NCI-H1048 (cell line): ENCODE measurements around the gene ELMO1.

Source experiments
- DNase-seq: peaks from one replicate; lab custom pipeline; 2025; lab: John Stamatoyannopoulos, UW

The ELMO1 gene

DNA sequence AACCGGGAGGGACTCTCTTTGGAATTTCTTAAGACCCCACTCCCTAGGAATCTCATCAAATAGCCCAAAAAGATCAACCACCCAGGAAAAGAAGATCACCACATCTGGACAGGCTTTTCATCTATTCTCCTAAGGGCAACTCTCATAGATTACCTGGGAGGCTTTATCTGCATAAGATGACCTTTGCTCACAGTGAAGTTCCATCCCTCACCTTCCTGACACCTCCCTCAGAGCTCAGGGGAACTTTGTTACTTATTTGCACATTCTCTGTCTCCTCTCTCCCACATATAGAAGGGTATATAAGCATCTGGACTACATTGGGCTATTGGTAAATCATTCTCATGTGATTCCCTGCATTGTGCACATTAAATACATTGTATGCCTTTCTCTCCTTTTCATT lies 80.1 kb downstream of the ELMO1 start:
- DNase-seq: no peak

DNA sequence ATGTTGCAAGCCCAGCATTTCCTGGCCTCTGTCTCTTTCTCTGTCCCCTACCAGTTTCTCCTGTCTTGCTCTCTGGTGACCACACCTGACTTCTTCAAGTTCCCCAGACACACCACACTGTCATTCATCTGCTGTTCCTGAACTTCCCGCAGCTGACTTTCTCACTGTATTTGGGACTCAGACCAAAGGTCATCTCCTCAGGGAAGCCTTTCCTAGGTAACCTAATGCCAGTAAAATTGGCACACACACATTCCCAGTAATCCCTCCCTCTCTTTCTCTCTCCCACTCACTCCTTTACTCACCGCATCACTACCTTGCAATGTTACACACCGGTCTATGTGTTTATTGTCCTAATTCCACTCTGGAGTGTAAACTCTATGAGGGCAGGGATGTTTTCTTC lies 81.7 kb downstream of the ELMO1 start:
- DNase-seq: no peak

DNA sequence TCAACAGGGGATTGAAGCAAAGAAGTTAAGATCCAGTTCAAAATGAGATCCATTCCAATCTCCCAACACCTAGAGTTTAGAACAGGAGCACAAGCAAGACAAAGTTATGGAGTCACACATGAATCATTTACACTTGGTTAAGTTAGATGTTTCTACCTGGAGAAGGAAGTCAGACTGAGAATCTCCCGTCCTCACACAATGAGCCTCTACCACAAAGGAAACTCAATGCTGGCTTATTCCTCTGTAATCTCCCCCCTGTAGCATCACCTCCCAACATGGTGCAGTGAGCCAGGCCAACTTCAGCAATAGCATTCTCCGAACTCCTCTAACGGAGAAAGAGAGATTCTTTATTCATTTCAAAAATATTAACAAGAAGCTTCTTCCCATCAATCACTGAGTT lies 82.2 kb downstream of the ELMO1 start:
- no peak for DNase-seq

DNA sequence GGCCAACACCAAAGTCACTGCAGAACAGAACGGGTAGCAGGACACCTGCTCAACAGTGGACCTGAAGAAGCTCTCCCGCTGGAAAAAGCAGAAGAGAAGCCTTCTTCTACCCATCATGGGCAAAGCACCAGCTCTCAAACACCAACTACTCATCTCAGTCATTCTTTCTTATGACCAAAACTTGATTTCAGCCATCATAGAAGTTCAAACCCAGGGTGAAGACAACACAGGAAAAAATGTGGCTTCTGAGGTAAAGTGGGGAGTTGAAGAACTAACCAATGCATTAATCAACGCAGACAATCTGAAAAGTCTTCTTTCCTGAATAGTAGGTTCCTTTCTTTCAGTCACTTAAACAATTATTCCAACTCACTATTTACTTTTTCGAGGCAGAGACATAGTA lies 83.3 kb downstream of the ELMO1 start:
- DNase-seq: no peak

DNA sequence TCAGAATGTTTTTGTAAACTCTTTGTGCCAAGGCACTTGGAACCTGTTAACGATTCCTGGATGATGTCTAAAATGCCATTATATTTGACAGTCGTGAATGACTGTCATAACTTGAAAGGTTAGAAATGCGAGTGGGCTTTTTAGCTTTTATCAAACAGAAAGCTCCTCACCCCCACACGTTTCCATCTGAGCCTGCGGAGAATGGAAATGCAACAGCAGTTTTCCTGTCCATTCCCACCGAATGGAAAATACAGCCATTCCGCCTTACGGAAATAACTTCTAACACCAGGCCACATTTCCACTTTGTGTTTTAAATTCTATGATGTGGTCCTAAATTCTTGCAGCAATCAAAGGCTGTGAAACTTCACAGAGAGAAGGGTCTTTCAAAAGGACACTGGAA lies 83.8 kb downstream of the ELMO1 start:
- DNase-seq: no peak

DNA sequence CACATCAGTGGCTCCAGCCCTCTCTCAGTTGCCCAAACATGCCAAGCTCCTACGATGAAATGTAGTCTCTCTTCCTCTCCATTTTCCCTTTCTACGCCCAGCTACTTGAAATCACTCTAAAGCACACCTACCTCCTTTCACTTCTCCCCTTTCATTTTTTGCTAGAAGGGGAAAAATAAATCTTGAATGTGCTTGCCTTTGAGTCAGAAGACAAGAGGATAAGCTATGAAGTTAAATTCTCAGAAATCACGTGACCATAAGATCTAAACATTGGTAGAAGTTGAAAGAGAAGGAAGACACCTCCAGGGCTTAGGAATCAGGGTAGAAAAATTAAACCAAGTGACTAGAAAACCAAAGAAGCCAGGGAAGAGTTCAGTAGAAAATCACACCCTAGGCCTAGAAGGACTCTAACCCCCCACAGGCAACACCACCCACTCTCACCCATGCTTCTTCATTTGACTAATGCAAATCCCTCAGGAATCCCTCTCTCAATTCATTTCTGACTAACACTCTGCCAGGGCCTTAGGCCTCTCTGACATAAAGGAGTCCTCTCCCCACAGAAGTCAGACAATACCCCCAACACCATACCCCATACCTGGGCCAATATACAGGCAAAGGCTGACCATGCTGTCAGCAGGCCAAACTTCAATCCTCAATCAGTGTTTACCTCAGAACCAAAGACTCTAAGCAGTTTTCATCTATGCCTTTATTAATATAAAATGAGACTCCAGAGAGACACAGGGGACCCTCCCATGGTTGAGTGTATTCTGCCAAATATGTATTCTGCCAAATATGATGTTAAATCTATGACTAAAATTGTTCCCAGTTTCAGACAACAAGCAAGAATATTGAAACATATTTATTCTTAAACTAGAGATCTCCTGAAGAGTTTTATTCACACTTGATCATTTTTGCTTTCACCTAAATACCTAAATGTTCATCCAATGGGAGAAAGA lies 84.8 kb downstream of the ELMO1 start:
- DNase-seq: no peak

DNA sequence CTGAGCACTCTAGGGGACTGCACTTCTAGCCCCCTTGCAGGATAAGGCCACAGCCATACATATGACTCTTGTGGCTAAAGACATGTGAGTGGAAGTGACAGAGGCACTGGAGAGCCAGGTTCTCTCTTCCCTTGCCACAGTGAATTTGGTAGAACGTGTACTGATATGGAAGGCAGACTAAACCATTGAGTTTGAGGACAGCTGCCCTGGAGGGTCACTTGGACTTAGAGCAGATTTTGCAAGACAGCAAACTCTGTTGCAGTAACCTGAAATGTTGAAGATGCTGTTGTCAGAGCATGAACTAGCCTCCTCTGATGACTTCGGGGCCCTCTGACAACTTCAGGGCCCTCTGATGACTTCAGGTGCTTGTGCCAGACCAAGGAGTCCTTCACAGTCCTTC lies 85.9 kb downstream of the ELMO1 start:
- DNase-seq: no peak

DNA sequence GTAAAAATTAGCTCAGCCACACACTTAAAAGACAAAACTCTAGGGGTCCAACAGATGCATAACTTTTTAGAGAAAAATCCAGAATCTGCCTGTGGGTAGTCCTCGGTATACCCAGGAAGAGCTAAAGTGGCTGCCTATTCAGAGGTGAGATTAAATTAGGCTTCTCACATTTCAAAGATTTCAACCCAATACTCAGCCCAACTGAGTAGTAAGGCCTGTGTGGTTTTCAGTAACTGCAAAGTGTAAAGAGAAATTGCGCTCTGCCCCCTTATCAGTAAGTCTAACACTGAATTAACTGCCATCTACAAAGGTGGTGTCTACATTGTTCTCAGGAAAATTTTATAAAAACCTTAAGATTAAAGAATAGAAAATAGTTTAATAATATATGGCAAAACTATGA lies 88.2 kb downstream of the ELMO1 start:
- DNase-seq: no peak

DNA sequence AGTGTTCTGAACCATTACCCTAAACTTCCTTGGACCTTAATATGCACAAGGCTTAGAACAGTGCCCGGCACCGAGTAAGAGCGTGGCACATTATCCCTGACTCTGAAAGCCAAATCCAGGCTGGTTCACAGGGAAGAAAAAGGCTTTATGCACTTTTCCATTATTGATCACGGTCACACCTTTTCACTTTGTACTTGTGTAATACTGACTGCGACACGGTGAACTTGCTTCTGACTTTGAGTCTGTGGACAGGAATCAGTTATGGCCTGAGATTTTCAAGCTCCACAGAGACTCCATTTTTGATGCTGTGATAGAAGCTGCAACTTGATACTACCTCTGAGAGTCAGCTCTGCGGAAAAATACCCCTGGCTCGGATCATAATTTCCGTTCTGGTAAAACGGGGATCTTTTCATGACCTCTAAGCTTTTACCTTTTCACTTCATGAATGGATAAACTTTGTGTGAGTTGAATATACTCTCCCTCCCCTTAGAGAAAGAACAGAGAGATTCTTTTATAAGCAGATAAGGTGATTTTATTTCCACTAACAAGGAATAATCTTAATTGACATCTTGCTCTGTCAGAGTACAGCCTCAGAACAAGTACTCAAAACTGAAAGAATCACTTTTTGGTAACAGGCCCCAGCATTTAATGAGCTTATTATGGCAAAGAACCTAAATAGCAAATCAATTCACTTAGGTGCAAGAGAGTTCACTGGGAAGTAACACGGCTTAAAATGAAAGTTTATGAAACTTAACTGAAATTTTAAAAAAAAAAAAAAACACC lies 88.8 kb downstream of the ELMO1 start:
- DNase-seq: no peak

DNA sequence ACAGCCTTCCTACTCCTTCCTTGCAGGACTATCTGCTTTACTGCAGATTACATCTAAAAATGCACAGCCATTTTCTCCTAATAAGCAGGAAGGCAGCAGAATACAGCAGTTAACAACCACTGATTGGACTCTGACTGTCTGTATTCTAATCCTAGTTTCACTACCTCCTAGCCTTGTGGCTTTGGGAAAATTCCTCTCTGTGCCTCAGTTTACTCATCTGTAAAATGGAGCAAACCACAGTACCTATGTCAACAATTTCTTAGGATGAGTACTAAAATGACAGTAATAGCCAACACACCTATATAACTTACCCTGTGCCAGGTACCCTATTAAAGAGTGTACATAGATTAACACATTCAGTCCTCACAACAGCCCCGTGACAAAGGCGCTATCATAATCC lies 89.5 kb downstream of the ELMO1 start:
- no peak for DNase-seq

DNA sequence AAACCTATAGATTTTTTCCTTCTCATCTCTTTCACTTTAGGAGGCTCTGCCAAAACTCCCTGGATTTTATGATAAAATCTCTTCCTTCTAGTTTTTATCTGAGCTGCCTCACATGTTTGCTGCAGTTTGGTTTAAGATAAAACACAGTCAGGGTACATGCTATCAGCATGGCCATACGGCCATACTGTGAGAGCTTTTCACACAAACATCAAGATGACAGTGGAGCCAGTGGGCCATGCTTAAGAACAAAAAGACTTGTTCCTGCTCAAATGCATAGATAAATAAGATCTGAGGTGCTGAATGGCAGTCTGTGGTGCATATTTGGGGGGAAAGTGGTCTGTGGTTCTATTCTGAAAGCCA lies 91.0 kb downstream of the ELMO1 start:
- DNase-seq: no peak

DNA sequence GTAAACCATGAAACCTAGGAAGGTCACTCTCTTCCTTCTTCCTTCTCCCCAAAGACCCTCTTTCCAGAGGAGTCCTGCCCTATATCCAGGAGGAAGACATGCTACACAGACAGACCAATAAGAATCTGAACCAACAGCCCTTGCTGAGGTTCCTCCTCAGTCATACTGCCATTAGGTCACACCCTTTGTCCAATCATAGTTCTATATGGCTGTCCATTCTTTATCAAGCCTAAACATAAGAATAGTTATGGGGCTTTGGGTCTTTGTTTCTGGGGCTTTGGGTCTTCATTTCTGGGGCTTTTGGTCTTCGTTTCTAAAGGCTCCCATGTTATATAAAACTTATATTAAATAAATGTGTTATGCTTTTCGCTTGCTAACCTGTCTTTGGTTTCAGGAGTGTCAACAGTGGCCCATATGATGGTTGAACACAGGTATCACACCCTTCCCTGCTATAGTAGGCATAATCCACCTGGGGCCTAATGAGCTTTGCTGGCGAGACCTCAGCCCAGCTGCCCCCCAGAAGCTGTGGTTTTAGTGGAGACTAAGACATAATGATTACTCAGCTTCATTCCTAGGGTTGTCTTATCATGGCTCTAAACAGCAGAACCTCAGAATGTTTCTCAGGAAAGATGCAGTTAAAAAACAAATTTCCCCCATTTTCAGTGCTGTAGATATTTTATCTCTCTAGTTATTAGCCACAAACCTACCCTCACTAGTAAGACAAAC lies 91.6 kb downstream of the ELMO1 start:
- no peak for DNase-seq

DNA sequence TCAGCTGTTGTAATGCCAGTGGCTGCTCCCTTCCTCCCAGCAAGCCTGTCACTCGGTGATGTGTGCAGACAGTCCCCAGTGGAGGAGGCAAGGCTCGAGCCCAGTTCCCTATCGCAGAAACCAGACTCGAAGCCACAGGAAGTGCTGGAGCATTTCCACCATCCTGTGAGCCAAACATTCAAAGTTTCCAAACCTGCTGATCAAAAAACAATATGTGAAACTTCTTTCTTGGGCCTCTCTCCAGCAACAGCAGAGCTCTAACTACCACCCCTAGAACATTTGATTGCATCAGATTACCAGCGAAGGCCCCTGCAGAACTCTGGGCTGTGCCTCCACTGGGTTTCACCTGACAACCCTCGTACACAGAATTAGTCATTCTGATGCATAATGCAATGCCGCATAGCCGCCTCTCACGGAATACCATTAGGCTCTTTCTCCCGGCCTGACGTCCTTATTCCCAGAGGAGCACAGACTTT lies 94.0 kb downstream of the ELMO1 start:
- no peak for DNase-seq

DNA sequence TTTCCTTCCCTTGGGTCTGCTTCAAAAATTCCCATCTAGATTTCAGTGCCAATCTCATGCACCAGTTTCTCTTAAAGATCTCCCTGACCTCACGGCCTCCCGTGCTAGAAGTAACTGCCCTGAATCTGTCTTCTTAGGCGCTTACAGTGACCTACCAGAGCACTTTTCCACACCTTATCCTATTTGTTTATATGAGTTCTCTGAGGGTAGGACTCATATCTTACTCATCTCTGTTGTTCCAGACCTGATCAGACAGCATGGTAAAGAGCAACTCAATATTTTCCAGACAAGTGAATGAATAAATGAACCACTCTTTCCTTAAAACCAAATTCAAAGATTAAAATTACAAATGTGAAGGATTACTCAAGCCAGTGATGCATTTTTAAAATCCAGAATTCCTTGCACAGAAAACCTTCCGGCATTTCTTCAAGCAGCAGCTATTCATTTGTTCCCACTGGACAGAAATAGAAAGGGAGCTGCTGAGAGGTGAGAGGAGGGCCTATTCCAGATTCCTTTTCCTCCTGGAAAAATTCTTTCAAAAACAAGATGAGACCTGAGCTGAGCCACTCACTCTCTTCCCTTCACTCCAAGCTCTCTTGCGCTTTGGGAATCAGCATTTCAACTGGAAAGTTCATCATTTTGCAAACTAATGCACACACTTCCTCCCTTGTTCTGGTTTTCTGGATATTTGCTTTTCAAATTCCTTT lies 94.6 kb downstream of the ELMO1 start:
- no peak for DNase-seq

DNA sequence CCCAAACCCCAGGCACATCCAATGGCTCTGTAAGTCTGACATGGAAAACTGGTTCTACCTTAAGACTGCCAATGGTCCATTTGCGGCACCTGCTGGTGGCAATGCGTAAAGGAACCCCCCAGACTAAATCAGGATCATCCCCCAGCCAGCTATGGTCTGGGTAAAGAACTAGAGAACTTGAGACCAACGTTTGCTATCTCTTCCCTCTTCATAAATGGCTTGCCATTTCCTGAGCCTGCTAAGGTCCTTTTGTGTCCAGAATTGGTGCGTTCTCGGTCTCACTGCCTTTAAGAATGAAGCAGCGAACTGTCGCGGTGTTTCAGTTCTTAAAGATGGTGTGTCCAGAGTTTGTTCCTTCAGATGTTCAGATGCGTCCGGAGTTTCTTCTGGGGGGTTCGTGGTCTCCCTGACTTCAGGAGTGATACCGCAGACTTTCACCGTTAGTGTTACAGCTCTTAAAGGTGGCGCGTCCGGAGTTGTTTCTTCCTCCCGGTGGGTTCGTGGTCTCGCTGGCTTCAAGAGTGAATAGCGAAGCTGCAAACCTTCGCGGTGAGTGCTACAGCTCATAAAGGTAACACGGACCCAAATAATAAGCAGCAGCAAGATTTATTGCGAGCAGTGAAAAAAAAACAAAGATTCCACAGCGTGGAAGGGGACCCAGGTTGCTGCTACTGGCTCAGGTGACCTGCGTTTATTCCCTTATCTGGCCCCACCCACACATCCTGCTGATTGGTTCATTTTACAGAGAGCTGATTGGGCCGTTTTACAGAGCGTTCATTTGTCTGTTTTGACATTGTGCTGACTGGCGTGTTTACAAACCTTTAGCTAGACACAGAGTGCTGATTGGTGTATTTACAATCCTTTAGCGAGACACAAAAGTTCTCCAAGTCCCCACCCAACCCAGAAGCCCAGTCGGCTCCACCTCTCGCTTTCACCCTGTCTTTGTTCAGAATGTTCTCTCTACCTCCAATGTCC lies 95.4 kb downstream of the ELMO1 start:
- DNase-seq: no peak

DNA sequence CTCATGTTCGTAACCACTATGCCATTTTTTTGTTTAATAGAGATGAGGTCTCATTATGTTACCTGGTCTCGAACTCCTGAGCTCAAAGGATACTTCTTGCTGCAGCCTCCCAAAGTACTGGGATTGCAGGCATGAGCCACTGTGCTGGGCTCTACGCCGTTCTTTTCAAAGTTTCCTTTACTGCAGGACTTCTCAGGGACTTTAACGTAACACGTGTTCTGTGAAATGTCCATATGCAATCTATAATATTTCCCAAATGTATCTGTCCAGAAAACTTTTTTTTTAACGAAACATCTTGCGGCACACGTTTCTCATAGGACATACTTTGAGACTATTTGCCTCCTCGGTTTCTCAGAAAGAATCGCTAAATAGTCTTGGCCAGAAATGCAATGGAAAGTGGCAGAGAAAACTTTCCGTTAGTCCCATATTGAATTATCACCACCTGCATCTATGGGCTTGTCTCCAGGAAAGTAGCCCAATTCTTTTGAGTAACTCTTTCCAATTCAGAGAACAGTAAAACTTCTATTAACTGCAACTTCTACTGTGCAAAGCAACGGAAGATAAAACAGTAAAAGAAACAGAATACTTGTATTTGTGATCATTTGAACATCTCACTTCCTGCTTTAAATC lies 96.3 kb downstream of the ELMO1 start:
- no peak for DNase-seq

DNA sequence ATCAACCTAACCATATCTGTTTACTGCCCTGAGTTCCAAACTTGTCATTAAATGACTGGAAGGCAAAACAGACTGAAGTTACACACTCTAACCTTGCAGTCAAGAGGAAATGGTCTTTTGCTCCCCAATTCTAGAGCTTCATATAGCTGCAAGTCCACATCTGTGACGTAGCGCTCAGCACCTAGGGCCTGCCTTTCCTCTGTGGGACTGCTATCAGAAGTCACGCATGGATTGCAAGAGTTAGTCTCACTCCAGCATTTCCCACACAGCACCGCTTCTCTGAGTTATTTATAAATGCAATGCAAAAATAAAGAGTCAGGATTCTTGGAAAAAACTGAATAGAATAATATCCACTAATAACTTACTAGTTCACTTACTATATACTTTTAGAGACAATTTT lies 96.9 kb downstream of the ELMO1 start:
- no peak for DNase-seq

DNA sequence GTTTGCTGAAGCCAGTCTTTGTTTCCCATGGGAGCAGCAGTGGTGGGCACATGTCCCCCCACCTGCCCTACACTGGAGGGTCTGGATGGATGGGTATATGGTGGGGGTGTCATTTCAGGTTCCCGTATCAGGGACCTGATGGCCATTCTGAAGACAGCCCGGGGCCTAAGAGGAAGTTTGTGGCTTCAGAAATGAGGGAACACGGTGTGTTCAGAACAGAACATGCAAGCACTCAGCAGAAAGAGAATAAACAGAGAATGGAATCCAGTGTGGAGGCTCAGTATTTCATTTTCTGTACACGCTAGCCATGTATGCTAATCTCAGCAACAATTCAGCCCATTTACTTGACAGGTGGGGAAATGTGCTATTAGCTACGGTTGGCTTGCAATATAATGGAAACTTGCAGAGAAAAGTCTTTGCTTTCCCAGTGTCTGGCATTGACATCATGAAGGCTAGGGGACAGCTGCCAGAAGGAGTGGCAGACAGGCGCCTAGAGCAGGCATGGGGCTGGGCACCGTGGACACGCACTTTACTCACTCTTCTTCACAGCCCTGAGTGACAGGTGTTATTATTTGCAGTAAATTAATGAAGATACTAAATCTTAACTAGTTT lies 98.6 kb downstream of the ELMO1 start:
- DNase-seq: no peak

DNA sequence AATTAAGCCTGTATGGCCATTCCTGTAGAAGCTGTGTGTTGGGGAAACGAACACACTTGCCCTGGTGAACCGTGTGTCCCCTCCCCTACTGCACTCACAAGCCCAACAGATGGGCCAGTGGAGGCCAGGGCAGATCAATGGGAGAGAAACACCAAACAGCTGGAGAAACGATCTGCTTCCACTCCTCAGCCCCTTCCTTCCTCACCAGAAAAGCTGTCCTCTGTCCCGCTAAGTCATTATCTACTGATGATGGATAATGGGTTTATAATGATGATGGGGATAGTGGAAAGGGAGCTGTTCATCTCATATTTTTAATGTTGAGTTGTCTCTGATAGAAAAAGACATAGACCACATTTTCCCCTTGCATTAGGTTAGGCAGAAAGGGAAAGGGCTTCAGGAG lies 99.7 kb downstream of the ELMO1 start:
- DNase-seq: no peak

DNA sequence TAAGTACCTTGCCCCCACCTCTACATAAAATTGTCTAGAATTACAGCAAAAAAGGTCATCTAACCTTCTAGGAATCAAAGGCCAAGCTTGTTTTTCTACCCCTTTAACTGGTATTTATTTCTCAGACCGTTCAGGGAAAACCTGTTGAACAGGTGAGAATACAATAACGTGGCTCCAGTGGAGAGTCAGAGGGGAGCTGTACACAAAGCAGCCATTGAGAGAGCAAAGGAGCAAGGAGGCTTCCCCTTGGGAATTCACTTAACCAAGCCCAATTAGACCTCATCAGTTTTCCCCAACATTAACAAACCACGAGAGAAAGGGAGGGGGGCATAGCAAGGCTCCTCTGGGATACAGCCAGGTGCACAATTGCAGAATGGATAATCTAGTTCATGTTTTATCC lies 101.9 kb downstream of the ELMO1 start:
- DNase-seq: peak; percentile 3
